Measurements from ENCODE around the gene SFXN3. TPM values are rescaled to one million over a fixed set of nuclear protein-coding genes. Genes with fewer than 3 reads are reported as not detected.
A peak's percentile ranks its signal among the peaks of the same experiment; 100 is the strongest.

Gene SFXN3
- total RNA-seq, 1 experiment from 2014 or later: 16.9 TPM

GRCh38 chr10:101036726-101037125 lies 5.7 kb downstream of the SFXN3 start:
- CTCF ChIA-PET: interaction anchor here (0.5 kb wide), 1 partner anchor 23 kb away, joined by 4 read pairs; no protein-coding TSS in a partner anchor
- Histone ChIP-seq H3K4me1 (ENCODE audit: insufficient read depth, low read length, poor library complexity, severe bottlenecking) (peaks cover 17% of the 10 kb centered on the region), H3K9me3 (ENCODE audit: low read depth, low read length, poor library complexity, severe bottlenecking) (no peaks in the 10 kb centered on the region), H3K36me3 (ENCODE audit: insufficient read depth, low read length, poor library complexity, severe bottlenecking) (no peaks in the 10 kb centered on the region), H3K27ac (ENCODE audit: low read depth, low read length, poor library complexity, severe bottlenecking) (no peak overlapping the region), H3K4me3 (ENCODE audit: low read depth, low read length, poor library complexity, severe bottlenecking) (no peak overlapping the region), H3K27me3 (replicated peaks; ENCODE audit: insufficient read depth, low read depth, low read length, poor library complexity) (no peaks in the 10 kb centered on the region)
- POLR2A ChIA-PET (ENCODE audit: low non-redundant PET): no interaction called here
- TF ChIP-seq EZH2 (IDR thresholded peaks at IDR 0.05; ENCODE audit: borderline replicate concordance, low read depth, low read length, poor library complexity, severe bottlenecking): no peak
- no peak for TF ChIP-seq CTCF (conservative IDR thresholded peaks at IDR 0.05; ENCODE audit: low read depth, low read length)
- no TSS peak for BruUV-seq (replicated peaks)
- no peak for DNase-seq (ENCODE audit: low spot score)
- intact Hi-C loops (cut with micrococcal nuclease; ENCODE audit: unreplicated experiment): no loop called here

GRCh38 chr10:101038484-101038883 lies 7.5 kb downstream of the SFXN3 start:
- no TSS peak for BruUV-seq (replicated peaks)
- H3K36me3 ChIP-seq (ENCODE audit: insufficient read depth, low read length, poor library complexity, severe bottlenecking): no peaks in the 10 kb centered on the region
- no peak overlapping the region for H3K4me3 ChIP-seq (ENCODE audit: low read depth, low read length, poor library complexity, severe bottlenecking)
- no peak for TF ChIP-seq EZH2 (IDR thresholded peaks at IDR 0.05; ENCODE audit: borderline replicate concordance, low read depth, low read length, poor library complexity, severe bottlenecking)
- peak; percentile 21; the same call in 1 of the 2 replicates for TF ChIP-seq CTCF (conservative IDR thresholded peaks at IDR 0.05; ENCODE audit: low read depth, low read length)
- H3K27me3 ChIP-seq (replicated peaks; ENCODE audit: insufficient read depth, low read depth, low read length, poor library complexity): no peaks in the 10 kb centered on the region
- ChIA-PET CTCF (no interaction called here), POLR2A (ENCODE audit: low non-redundant PET) (no interaction called here)
- H3K4me1 ChIP-seq (ENCODE audit: insufficient read depth, low read length, poor library complexity, severe bottlenecking): peaks cover 23% of the 10 kb centered on the region
- intact Hi-C loops (cut with micrococcal nuclease; ENCODE audit: unreplicated experiment): no loop called here
- H3K27ac ChIP-seq (ENCODE audit: low read depth, low read length, poor library complexity, severe bottlenecking): no peak overlapping the region
- no peak for DNase-seq (ENCODE audit: low spot score)
- H3K9me3 ChIP-seq (ENCODE audit: low read depth, low read length, poor library complexity, severe bottlenecking): no peaks in the 10 kb centered on the region

- DNase-seq (ENCODE audit: low spot score): no peak
- Histone ChIP-seq H3K36me3 (ENCODE audit: insufficient read depth, low read length, poor library complexity, severe bottlenecking) (no peaks in the 10 kb centered on the region), H3K9me3 (ENCODE audit: low read depth, low read length, poor library complexity, severe bottlenecking) (no peaks in the 10 kb centered on the region), H3K27ac (ENCODE audit: low read depth, low read length, poor library complexity, severe bottlenecking) (no peak overlapping the region), H3K4me3 (ENCODE audit: low read depth, low read length, poor library complexity, severe bottlenecking) (no peak overlapping the region), H3K27me3 (replicated peaks; ENCODE audit: insufficient read depth, low read depth, low read length, poor library complexity) (no peaks in the 10 kb centered on the region), H3K4me1 (ENCODE audit: insufficient read depth, low read length, poor library complexity, severe bottlenecking) (peaks cover 24% of the 10 kb centered on the region)
- POLR2A ChIA-PET (ENCODE audit: low non-redundant PET): no interaction called here
- CTCF ChIA-PET: no interaction called here
- no TSS peak for BruUV-seq (replicated peaks)
- TF ChIP-seq EZH2 (IDR thresholded peaks at IDR 0.05; ENCODE audit: borderline replicate concordance, low read depth, low read length, poor library complexity, severe bottlenecking) (no peak), CTCF (conservative IDR thresholded peaks at IDR 0.05; ENCODE audit: low read depth, low read length) (no peak)
- intact Hi-C loops (cut with micrococcal nuclease; ENCODE audit: unreplicated experiment): loop anchor here (5.0 kb wide), 1 partner anchor 102 kb away; no protein-coding TSS in a partner anchor
These were observed 9.0 kb downstream of the SFXN3 start for GRCh38 chr10:101040061-101040460.

Measured in A673 (cell line).